HEK293 (cell line): ENCODE measurements around the gene CACNA1C.

Source experiments
- CTCF ChIA-PET: fragments of 350-600 bp; formaldehyde crosslinking; extraction: SDS; loops from one replicate; lab custom pipeline; 2021; ENCODE audit warnings: antibody characterized with exemption; lab: Yijun Ruan, JAX
- POLR2A ChIA-PET: fragments of 300-600 bp; formaldehyde crosslinking; extraction: SDS; loops from one replicate; lab custom pipeline; 2020; ENCODE audit warnings: antibody characterized with exemption, inconsistent platforms; lab: Yijun Ruan, JAX
- H3K27ac ChIP-seq: fragments of 200-500 bp; sonication (Bioruptor generic); 2 replicates; pipeline ENCODE4 v1.5.1; 2014; ENCODE audit warnings: low read depth, low read length, control low read depth, inconsistent platforms; ENCODE audit errors: extremely low read depth
- H3K36me3 ChIP-seq, 2 experiments: fragments of 200-500 bp in 1 of 2; sonication (Bioruptor generic) in 1 of 2; 1 replicate in 1 of 2; 2 replicates in 1 of 2; pipeline ENCODE4 v1.5.1; 2014 to 2017; ENCODE audit warnings: inconsistent platforms in 2 of 2, low read length in 2 of 2; ENCODE audit not compliant: control insufficient read depth in 2 of 2, insufficient read depth in 1 of 2
- H3K4me1 ChIP-seq: fragments of 200-500 bp; sonication (Bioruptor generic); 2 replicates; pipeline ENCODE4 v1.5.1; 2014; ENCODE audit warnings: mild to moderate bottlenecking, low read length, inconsistent platforms; ENCODE audit not compliant: control insufficient read depth, insufficient read depth
- H3K4me3 ChIP-seq: 2 replicates; pipeline ENCODE4 v1.5.1; 2011; ENCODE audit warnings: low read depth, mild to moderate bottlenecking, control low read depth, low read length, moderate library complexity
- H3K9me3 ChIP-seq: fragments of 200-500 bp; sonication (Bioruptor generic); 2 replicates; pipeline ENCODE4 v1.5.1; 2014; ENCODE audit warnings: low read depth, low read length, inconsistent platforms; ENCODE audit not compliant: control insufficient read depth, insufficient read depth
- BCL6B ChIP-seq: fragments of 450-650 bp; formaldehyde crosslinking; IDR thresholded peaks from 2 replicates; pipeline ENCODE4 v1.5.1; 2017; ENCODE audit warnings: missing biosample characterization, missing genetic modification characterization
- PRDM10 ChIP-seq: fragments of 450-650 bp; formaldehyde crosslinking; IDR thresholded peaks from 2 replicates; pipeline ENCODE4 v1.5.1; 2016; ENCODE audit warnings: missing biosample characterization, missing genetic modification characterization
- SP3 ChIP-seq: fragments of 450-650 bp; formaldehyde crosslinking; IDR thresholded peaks from 2 replicates; pipeline ENCODE4 v1.5.1; 2016; ENCODE audit warnings: missing biosample characterization, missing genetic modification characterization
- ZFHX2 ChIP-seq: fragments of 450-650 bp; formaldehyde crosslinking; conservative IDR thresholded peaks from 2 replicates; pipeline ENCODE4 v1.5.1; 2016; ENCODE audit warnings: missing biosample characterization, missing genetic modification characterization
- ZNF112 ChIP-seq: fragments of 450-650 bp; formaldehyde crosslinking; IDR thresholded peaks from 2 replicates; pipeline ENCODE4 v1.5.0; 2017; ENCODE audit warnings: missing biosample characterization, missing genetic modification characterization
- ZNF174 ChIP-seq: fragments of 450-650 bp; formaldehyde crosslinking; IDR thresholded peaks from 2 replicates; pipeline ENCODE4 v1.5.0; 2017; ENCODE audit warnings: missing biosample characterization, mild to moderate bottlenecking, missing genetic modification characterization
- ZNF324 ChIP-seq: fragments of 450-650 bp; formaldehyde crosslinking; IDR thresholded peaks from 2 replicates; pipeline ENCODE4 v1.5.1; 2016; ENCODE audit warnings: missing biosample characterization, missing genetic modification characterization
- ZNF366 ChIP-seq: fragments of 450-650 bp; formaldehyde crosslinking; conservative IDR thresholded peaks from 2 replicates; pipeline ENCODE4 v1.5.1; 2016; ENCODE audit warnings: missing biosample characterization, missing genetic modification characterization
- ZNF416 ChIP-seq: fragments of 450-650 bp; formaldehyde crosslinking; IDR thresholded peaks from 2 replicates; pipeline ENCODE4 v1.5.1; 2016; ENCODE audit warnings: missing biosample characterization, missing genetic modification characterization
- ZNF521 ChIP-seq: fragments of 450-650 bp; formaldehyde crosslinking; IDR thresholded peaks from 2 replicates; pipeline ENCODE4 v1.5.1; 2017; ENCODE audit warnings: missing biosample characterization, mild to moderate bottlenecking, missing genetic modification characterization
- ZNF529 ChIP-seq: fragments of 450-650 bp; formaldehyde crosslinking; IDR thresholded peaks from 2 replicates; pipeline ENCODE4 v1.5.1; 2017; ENCODE audit warnings: missing genetic modification characterization, missing biosample characterization; ENCODE audit not compliant: insufficient replicate concordance
- ZNF596 ChIP-seq: fragments of 450-650 bp; IDR thresholded peaks from 2 replicates; pipeline ENCODE4 v1.5.0; 2018; ENCODE audit warnings: missing biosample characterization, mild to moderate bottlenecking, missing genetic modification characterization, moderate library complexity
- ZNF624 ChIP-seq: fragments of 450-650 bp; formaldehyde crosslinking; IDR thresholded peaks from 2 replicates; pipeline ENCODE4 v1.5.1; 2017; ENCODE audit warnings: missing biosample characterization, missing genetic modification characterization
- ZNF639 ChIP-seq: fragments of 450-650 bp; formaldehyde crosslinking; IDR thresholded peaks from 2 replicates; pipeline ENCODE4 v1.5.1; 2016; ENCODE audit warnings: missing biosample characterization, missing genetic modification characterization
- ZNF654 ChIP-seq: fragments of 450-650 bp; formaldehyde crosslinking; IDR thresholded peaks from 2 replicates; pipeline ENCODE4 v1.5.1; 2016; ENCODE audit warnings: low read depth, missing biosample characterization, missing genetic modification characterization
- ZNF670 ChIP-seq: fragments of 450-650 bp; formaldehyde crosslinking; IDR thresholded peaks from 2 replicates; pipeline ENCODE4 v1.5.1; 2016; ENCODE audit warnings: missing biosample characterization, missing genetic modification characterization, low read depth
- ZNF776 ChIP-seq: fragments of 450-650 bp; formaldehyde crosslinking; IDR thresholded peaks from 2 replicates; pipeline ENCODE4 v1.5.0; 2017; ENCODE audit warnings: missing biosample characterization, missing genetic modification characterization, borderline replicate concordance
- ZNF830 ChIP-seq: fragments of 450-650 bp; IDR thresholded peaks from 2 replicates; pipeline ENCODE4 v1.5.0; 2018; ENCODE audit warnings: missing biosample characterization, missing genetic modification characterization, low read depth, mild to moderate bottlenecking, moderate library complexity

Gene CACNA1C

GRCh38 chr12:2623472-2623871, 570.7 kb downstream of the CACNA1C start:
- H3K9me3 ChIP-seq = no peaks in the 10 kb centered on the region
- no peak overlapping the region for H3K4me3 ChIP-seq
- ChIA-PET POLR2A (no interaction called here), CTCF (interaction anchor here (0.7 to 1.4 kb wide), 3 partner anchors 11 to 1206 kb away, joined by 3 to 4 read pairs (median 3); no protein-coding TSS in a partner anchor)
- no peak overlapping the region for H3K27ac ChIP-seq
- no peaks in the 10 kb centered on the region for H3K36me3 ChIP-seq
- no peaks in the 10 kb centered on the region for H3K4me1 ChIP-seq
- TF ChIP-seq ZNF112 (tag by site-specific recombination) (no peak), ZNF521 (tag by site-specific recombination) (no peak), ZNF776 (tag by site-specific recombination) (no peak), ZNF416 (tag by site-specific recombination) (no peak), ZNF830 (tag by site-specific recombination) (no peak), ZNF624 (tag by site-specific recombination) (no peak), ZNF670 (tag by site-specific recombination) (no peak), ZNF174 (tag by site-specific recombination) (no peak), ZNF366 (tag by site-specific recombination) (no peak), ZNF596 (tag by site-specific recombination) (no peak), SP3 (no peak), BCL6B (tag by site-specific recombination) (no peak), PRDM10 (tag by site-specific recombination) (no peak), ZNF324 (tag by site-specific recombination) (no peak), ZNF639 (no peak)
- TF ChIP-seq, all 188 proteins: peak for 0

GRCh38 chr12:2624543-2625288, 571.9 kb downstream of the CACNA1C start:
- no peaks in the 10 kb centered on the region for H3K9me3 ChIP-seq
- 0 out of 2 replicates have a peak, but pooled peaks have one; percentile 13 for TF ChIP-seq ZFHX2 (tag by site-specific recombination)
- TF ChIP-seq ZNF654 (tag by site-specific recombination) = 0 out of 2 replicates have a peak, but pooled peaks have one; percentile 12
- TF ChIP-seq ZNF529 (tag by site-specific recombination) = no peak
- no peak overlapping the region for H3K4me3 ChIP-seq
- H3K27ac ChIP-seq = no peak overlapping the region
- ChIA-PET CTCF (interaction anchor here (0.6 to 1.5 kb wide), 17 partner anchors 9 to 1523 kb away, joined by 3 to 5 read pairs (median 3); no protein-coding TSS in a partner anchor), POLR2A (interaction anchor here (0.7 to 1.0 kb wide), 2 partner anchors 42 to 629 kb away, joined by 3 read pairs; no protein-coding TSS in a partner anchor)
- no peaks in the 10 kb centered on the region for H3K36me3 ChIP-seq
- H3K4me1 ChIP-seq = no peaks in the 10 kb centered on the region
